ENCODE data around the gene LAMTOR5. TPM values are rescaled to one million over a fixed set of nuclear protein-coding genes. Genes with fewer than 3 reads are reported as not detected.

LAMTOR5 gene
- total and polyA plus RNA-seq, 2 of the 4 experiments (the other 2 are of a cell fraction): 159 to 369 TPM

Other genes starting within 250 kb of the LAMTOR5 start
- 0.18 and 0.28 TPM in 2 replicates for gene KCNC4, start 197.4 kb downstream of the LAMTOR5 start, total RNA-seq (2012; rRNA removed)
- 1.9 and 2.3 TPM in 2 replicates for gene KCNC4, start 197.4 kb downstream of the LAMTOR5 start, polyA plus RNA-seq (2012; rRNA removed)
- 31.7 and 32.2 TPM in 2 replicates for gene RBM15, start 68.3 kb downstream of the LAMTOR5 start, total RNA-seq (2012; rRNA removed)
- gene RBM15, start 68.3 kb downstream of the LAMTOR5 start, polyA plus RNA-seq (2012; rRNA removed): 6.2 and 6.3 TPM in 2 replicates
- 65.2 and 73.0 TPM in 2 replicates for gene SLC16A4, start 16.7 kb downstream of the LAMTOR5 start, total RNA-seq (2012; rRNA removed)
- 20.8 and 27.7 TPM in 2 replicates for gene SLC16A4, start 16.7 kb downstream of the LAMTOR5 start, polyA plus RNA-seq (2012; rRNA removed)
- gene PROK1, start 43.5 kb upstream of the LAMTOR5 start, total RNA-seq (2012; rRNA removed): not detected in 2 replicates
- gene PROK1, start 43.5 kb upstream of the LAMTOR5 start, polyA plus RNA-seq (2012; rRNA removed): not detected in 2 replicates
- not detected in 2 replicates for gene KCNA10, start 111.5 kb upstream of the LAMTOR5 start, total RNA-seq (2012; rRNA removed)
- not detected in 2 replicates for gene KCNA10, start 111.5 kb upstream of the LAMTOR5 start, polyA plus RNA-seq (2012; rRNA removed)
- under 0.01 TPM in 1 of 2 replicates, not detected in the other for gene KCNA2, start 198.7 kb upstream of the LAMTOR5 start, total RNA-seq (2012; rRNA removed)
- not detected in 2 replicates for gene KCNA2, start 198.7 kb upstream of the LAMTOR5 start, polyA plus RNA-seq (2012; rRNA removed)